ENCODE data around the gene STARD9.
"Not testable (repeated sequence)": the region's sequence is repeated elsewhere in the genome, so short reads cannot be mapped to it uniquely, and the experiment has no call there.

Gene STARD9

DNA sequence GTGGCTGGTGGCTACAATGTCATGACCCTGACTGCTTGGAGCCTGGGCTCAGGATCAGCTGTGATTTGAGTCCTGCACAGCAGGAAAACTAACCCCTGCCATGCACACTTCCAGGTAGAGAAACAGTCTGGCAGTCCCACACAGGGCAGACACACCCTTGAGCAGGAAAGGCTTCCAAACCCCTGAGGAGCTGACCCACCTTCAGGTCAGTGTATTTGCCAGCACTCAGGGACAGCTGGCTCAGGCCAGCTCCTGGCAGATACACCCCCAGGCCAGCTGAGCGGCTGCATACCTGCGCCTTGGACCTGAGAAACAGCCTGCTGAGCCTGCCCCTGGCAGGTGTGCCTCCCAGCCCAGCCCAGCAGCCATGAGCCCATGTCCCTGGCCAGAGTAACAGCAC lies 183.7 kb downstream of the STARD9 start:
- DNase-seq (ENCODE audit: low spot score): no peak
- TF ChIP-seq, protein P1, sequence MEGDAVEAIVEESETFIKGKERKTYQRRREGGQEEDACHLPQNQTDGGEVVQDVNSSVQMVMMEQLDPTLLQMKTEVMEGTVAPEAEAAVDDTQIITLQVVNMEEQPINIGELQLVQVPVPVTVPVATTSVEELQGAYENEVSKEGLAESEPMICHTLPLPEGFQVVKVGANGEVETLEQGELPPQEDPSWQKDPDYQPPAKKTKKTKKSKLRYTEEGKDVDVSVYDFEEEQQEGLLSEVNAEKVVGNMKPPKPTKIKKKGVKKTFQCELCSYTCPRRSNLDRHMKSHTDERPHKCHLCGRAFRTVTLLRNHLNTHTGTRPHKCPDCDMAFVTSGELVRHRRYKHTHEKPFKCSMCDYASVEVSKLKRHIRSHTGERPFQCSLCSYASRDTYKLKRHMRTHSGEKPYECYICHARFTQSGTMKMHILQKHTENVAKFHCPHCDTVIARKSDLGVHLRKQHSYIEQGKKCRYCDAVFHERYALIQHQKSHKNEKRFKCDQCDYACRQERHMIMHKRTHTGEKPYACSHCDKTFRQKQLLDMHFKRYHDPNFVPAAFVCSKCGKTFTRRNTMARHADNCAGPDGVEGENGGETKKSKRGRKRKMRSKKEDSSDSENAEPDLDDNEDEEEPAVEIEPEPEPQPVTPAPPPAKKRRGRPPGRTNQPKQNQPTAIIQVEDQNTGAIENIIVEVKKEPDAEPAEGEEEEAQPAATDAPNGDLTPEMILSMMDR (IDR thresholded peaks at IDR 0.05; ENCODE audit: borderline replicate concordance, control extremely low read depth, extremely low read depth, insufficient read depth, missing control alignments): no peak
- in situ Hi-C loops (cut with MboI; ENCODE audit: low sequenced_read_pairs, unreplicated experiment): no loop called here

DNA sequence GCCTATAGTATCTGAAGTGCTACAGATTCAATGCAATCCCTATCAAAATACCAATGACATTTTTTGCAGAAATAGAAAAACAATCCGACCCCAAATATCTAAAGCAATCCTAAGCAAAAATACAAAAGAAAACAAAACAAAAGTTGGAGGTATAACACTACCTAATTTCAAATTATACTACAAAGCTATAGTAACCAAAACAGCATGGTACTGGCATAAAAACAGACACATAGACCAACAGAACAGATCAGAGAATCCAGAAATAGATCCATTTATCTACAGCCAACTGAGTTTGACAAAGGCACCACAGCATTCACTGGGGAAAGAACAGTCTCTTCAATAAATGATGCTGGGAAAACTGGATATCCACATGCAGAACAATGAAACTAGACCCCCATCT lies 185.4 kb downstream of the STARD9 start:
- in situ Hi-C loops (cut with MboI; ENCODE audit: low sequenced_read_pairs, unreplicated experiment): no loop called here
- TF ChIP-seq, protein P1 (IDR thresholded peaks at IDR 0.05; ENCODE audit: borderline replicate concordance, control extremely low read depth, extremely low read depth, insufficient read depth, missing control alignments): no peak
- DNase-seq (ENCODE audit: low spot score): no peak

DNA sequence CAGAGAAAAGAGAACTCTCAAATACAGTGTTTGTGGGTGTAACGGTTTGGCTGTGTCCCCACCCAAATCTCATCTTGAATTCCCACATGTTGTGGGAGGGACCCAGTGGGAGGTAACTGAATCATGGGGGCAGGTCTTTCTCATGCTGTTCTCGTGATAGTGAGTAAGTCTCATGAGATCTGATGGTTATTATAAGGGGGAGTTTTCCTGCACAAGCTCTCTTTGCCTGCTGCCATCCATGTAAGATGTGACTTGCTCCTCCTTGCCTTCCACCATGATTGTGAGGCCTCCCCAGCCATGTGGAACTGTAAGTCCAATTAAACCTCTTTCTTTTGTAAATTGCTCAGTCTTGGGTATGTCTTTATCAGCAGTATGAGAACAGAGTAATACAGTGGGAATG lies 186.4 kb downstream of the STARD9 start:
- in situ Hi-C loops (cut with MboI; ENCODE audit: low sequenced_read_pairs, unreplicated experiment); DNase-seq (ENCODE audit: low spot score): not testable (repeated sequence)

DNA sequence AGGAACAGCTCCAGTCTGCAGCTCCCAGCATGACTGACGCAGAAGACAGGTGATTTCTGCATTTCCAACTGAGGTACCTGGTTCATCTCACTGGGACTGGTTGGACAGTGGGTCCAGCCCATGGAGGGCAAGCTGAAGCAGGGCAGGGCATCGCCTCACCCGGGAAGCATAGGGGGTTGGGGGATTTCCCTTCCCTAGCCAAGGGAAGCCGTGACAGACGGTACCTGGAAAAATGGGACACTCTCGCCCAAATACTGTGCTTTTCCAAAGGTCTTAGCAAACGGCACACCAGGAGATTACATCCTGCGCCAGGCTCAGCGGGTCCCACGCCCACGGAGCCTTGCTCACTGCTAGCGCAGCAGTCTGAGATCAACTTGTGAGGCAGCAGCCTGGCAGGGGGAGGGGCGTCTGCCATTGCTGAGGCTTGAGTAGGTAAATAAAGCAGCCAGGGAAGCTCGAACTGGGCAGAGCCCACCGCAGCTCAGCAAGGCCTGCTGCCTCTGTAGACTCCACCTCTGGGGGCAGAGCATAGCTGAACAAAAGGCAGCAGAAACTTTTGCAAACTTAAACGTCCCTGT lies 188.8 kb downstream of the STARD9 start:
- DNase-seq (ENCODE audit: low spot score); in situ Hi-C loops (cut with MboI; ENCODE audit: low sequenced_read_pairs, unreplicated experiment): not testable (repeated sequence)

DNA sequence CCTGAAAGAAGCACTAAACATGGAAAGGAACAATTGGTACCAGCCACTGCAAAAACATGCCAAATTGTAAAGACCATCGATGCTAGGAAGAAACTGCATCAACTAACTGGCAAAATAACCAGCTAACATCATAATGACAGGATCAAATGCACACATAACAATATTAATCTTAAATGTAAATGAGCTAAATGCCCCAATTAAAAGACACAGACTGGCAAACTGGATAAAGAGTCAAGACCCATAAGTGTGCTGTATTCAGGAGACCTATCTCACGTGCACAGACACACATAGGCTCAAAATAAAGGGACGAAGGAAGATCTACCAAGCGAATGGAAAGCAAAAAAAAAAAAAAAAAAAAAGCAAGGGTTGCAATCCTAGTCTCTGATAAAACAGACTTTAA lies 190.7 kb downstream of the STARD9 start:
- DNase-seq (ENCODE audit: low spot score); in situ Hi-C loops (cut with MboI; ENCODE audit: low sequenced_read_pairs, unreplicated experiment): not testable (repeated sequence)

Measured in GM13976 (cell line).